ENCODE results near the gene CYBC1.

Gene CYBC1

GRCh38 chr17:82414548-82415281 lies 35.8 kb downstream of the CYBC1 start (continued):
- TF ChIP-seq, protein P1, sequence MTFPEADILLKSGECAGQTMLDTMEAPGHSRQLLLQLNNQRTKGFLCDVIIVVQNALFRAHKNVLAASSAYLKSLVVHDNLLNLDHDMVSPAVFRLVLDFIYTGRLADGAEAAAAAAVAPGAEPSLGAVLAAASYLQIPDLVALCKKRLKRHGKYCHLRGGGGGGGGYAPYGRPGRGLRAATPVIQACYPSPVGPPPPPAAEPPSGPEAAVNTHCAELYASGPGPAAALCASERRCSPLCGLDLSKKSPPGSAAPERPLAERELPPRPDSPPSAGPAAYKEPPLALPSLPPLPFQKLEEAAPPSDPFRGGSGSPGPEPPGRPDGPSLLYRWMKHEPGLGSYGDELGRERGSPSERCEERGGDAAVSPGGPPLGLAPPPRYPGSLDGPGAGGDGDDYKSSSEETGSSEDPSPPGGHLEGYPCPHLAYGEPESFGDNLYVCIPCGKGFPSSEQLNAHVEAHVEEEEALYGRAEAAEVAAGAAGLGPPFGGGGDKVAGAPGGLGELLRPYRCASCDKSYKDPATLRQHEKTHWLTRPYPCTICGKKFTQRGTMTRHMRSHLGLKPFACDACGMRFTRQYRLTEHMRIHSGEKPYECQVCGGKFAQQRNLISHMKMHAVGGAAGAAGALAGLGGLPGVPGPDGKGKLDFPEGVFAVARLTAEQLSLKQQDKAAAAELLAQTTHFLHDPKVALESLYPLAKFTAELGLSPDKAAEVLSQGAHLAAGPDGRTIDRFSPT (tag by site-specific recombination; IDR thresholded peaks at IDR 0.05): no peak
- TF ChIP-seq, protein P2, sequence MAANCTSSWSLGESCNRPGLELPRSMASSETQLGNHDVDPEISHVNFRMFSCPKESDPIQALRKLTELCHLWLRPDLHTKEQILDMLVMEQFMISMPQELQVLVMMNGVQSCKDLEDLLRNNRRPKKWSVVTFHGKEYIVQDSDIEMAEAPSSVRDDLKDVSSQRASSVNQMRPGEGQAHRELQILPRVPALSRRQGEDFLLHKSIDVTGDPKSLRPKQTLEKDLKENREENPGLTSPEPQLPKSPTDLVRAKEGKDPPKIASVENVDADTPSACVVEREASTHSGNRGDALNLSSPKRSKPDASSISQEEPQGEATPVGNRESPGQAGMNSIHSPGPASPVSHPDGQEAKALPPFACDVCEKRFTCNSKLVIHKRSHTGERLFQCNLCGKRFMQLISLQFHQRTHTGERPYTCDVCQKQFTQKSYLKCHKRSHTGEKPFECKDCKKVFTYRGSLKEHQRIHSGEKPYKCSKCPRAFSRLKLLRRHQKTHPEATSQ (tag by site-specific recombination; IDR thresholded peaks at IDR 0.05): no peak
- TF ChIP-seq ZNF654 (tag by site-specific recombination; IDR thresholded peaks at IDR 0.05; ENCODE audit: low read depth): peak; percentile 93
- TF ChIP-seq ZNF248 (tag by site-specific recombination; IDR thresholded peaks at IDR 0.05): no peak
- TF ChIP-seq ZBTB8A (tag by site-specific recombination; IDR thresholded peaks at IDR 0.05): no peak
- no peak for TF ChIP-seq ZNF202 (tag by site-specific recombination; IDR thresholded peaks at IDR 0.05; ENCODE audit: borderline replicate concordance)
- peak; percentile 81 for TF ChIP-seq ZNF561 (tag by site-specific recombination; IDR thresholded peaks at IDR 0.05; ENCODE audit: borderline replicate concordance)
- TF ChIP-seq, protein P3, sequence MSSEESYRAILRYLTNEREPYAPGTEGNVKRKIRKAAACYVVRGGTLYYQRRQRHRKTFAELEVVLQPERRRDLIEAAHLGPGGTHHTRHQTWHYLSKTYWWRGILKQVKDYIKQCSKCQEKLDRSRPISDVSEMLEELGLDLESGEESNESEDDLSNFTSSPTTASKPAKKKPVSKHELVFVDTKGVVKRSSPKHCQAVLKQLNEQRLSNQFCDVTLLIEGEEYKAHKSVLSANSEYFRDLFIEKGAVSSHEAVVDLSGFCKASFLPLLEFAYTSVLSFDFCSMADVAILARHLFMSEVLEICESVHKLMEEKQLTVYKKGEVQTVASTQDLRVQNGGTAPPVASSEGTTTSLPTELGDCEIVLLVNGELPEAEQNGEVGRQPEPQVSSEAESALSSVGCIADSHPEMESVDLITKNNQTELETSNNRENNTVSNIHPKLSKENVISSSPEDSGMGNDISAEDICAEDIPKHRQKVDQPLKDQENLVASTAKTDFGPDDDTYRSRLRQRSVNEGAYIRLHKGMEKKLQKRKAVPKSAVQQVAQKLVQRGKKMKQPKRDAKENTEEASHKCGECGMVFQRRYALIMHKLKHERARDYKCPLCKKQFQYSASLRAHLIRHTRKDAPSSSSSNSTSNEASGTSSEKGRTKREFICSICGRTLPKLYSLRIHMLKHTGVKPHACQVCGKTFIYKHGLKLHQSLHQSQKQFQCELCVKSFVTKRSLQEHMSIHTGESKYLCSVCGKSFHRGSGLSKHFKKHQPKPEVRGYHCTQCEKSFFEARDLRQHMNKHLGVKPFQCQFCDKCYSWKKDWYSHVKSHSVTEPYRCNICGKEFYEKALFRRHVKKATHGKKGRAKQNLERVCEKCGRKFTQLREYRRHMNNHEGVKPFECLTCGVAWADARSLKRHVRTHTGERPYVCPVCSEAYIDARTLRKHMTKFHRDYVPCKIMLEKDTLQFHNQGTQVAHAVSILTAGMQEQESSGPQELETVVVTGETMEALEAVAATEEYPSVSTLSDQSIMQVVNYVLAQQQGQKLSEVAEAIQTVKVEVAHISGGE (tag by site-specific recombination; conservative IDR thresholded peaks at IDR 0.05; ENCODE audit: low read depth): no peak
- no peak for TF ChIP-seq ZNF48 (tag by site-specific recombination; IDR thresholded peaks at IDR 0.05)
- TF ChIP-seq ZNF707 (tag by site-specific recombination; IDR thresholded peaks at IDR 0.05): no peak
- TF ChIP-seq ZSCAN23 (tag by site-specific recombination; IDR thresholded peaks at IDR 0.05): no peak
- no peak for TF ChIP-seq ZNF175 (tag by site-specific recombination; IDR thresholded peaks at IDR 0.05)
- TF ChIP-seq ZNF114 (tag by site-specific recombination; IDR thresholded peaks at IDR 0.05): no peak
- no peak for TF ChIP-seq ZNF155 (tag by site-specific recombination; IDR thresholded peaks at IDR 0.05)
- TF ChIP-seq, protein P4, sequence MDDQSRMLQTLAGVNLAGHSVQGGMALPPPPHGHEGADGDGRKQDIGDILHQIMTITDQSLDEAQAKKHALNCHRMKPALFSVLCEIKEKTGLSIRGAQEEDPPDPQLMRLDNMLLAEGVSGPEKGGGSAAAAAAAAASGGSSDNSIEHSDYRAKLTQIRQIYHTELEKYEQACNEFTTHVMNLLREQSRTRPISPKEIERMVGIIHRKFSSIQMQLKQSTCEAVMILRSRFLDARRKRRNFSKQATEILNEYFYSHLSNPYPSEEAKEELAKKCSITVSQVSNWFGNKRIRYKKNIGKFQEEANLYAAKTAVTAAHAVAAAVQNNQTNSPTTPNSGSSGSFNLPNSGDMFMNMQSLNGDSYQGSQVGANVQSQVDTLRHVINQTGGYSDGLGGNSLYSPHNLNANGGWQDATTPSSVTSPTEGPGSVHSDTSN (CRISPR knock-in tag; IDR thresholded peaks at IDR 0.05): no peak
- 0 out of 2 replicates have a peak, but pooled peaks have one; percentile 61 for TF ChIP-seq ZNF324 (tag by site-specific recombination; IDR thresholded peaks at IDR 0.05)
- peak; percentile 44; the same call in 1 of the 2 replicates for TF ChIP-seq HOXD13 (CRISPR knock-in tag; IDR thresholded peaks at IDR 0.05; ENCODE audit: borderline replicate concordance)
- peak; percentile 69 for TF ChIP-seq ZNF629 (tag by site-specific recombination; IDR thresholded peaks at IDR 0.05)
- TF ChIP-seq ZNF785 (tag by site-specific recombination; IDR thresholded peaks at IDR 0.05): no peak
- no peak for TF ChIP-seq ZNF624 (tag by site-specific recombination; IDR thresholded peaks at IDR 0.05)
- TF ChIP-seq ZNF843 (tag by site-specific recombination; IDR thresholded peaks at IDR 0.05): no peak
- no peak for TF ChIP-seq ZNF585B (tag by site-specific recombination; IDR thresholded peaks at IDR 0.05)
- TF ChIP-seq TRIM28 (IDR thresholded peaks at IDR 0.05; ENCODE audit: borderline replicate concordance, low read length): no peak
- no peak for TF ChIP-seq ZNF660 (tag by site-specific recombination; IDR thresholded peaks at IDR 0.05)
- TF ChIP-seq YY1 (tag by site-specific recombination; IDR thresholded peaks at IDR 0.05): no peak
- TF ChIP-seq, protein P5, sequence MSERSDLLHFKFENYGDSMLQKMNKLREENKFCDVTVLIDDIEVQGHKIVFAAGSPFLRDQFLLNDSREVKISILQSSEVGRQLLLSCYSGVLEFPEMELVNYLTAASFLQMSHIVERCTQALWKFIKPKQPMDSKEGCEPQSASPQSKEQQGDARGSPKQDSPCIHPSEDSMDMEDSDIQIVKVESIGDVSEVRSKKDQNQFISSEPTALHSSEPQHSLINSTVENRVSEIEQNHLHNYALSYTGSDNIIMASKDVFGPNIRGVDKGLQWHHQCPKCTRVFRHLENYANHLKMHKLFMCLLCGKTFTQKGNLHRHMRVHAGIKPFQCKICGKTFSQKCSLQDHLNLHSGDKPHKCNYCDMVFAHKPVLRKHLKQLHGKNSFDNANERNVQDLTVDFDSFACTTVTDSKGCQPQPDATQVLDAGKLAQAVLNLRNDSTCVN (tag by site-specific recombination; optimal IDR thresholded peaks at IDR 0.05): peak; percentile 36
- no peak for TF ChIP-seq TCF7L2 (IDR thresholded peaks at IDR 0.05; ENCODE audit: borderline replicate concordance, low read depth, low read length)
- no peak for TF ChIP-seq ZNF837 (tag by site-specific recombination; IDR thresholded peaks at IDR 0.05)
- TF ChIP-seq, protein P6, sequence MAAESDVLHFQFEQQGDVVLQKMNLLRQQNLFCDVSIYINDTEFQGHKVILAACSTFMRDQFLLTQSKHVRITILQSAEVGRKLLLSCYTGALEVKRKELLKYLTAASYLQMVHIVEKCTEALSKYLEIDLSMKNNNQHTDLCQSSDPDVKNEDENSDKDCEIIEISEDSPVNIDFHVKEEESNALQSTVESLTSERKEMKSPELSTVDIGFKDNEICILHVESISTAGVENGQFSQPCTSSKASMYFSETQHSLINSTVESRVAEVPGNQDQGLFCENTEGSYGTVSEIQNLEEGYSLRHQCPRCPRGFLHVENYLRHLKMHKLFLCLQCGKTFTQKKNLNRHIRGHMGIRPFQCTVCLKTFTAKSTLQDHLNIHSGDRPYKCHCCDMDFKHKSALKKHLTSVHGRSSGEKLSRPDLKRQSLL (tag by site-specific recombination; IDR thresholded peaks at IDR 0.05): 0 out of 2 replicates have a peak, but pooled peaks have one; percentile 20
